Prostate gland (tissue), 2 donors: ENCODE data around the gene SPATA2.

ENCODE experiments used
- POLR2A ChIP-seq: fragments of 450-650 bp; IDR thresholded peaks from one replicate; pipeline ENCODE4 v1.6.1; 2016; ENCODE audit warnings: antibody characterized with exemption, mild to moderate bottlenecking
- TF ChIP-seq, protein P1 (sequence below), 4 experiments: fragments of 200-600 bp in 2 of 4; fragments of 450-650 bp in 2 of 4; sonication (generic) in 2 of 4; IDR thresholded peaks; 1 replicate in 3 of 4; 2 replicates in 1 of 4; pipeline ENCODE4 v1.5.1; 2016 to 2019; ENCODE audit warnings: antibody characterized with exemption in 4 of 4, mild to moderate bottlenecking in 2 of 4, moderate library complexity in 2 of 4

DNA sequence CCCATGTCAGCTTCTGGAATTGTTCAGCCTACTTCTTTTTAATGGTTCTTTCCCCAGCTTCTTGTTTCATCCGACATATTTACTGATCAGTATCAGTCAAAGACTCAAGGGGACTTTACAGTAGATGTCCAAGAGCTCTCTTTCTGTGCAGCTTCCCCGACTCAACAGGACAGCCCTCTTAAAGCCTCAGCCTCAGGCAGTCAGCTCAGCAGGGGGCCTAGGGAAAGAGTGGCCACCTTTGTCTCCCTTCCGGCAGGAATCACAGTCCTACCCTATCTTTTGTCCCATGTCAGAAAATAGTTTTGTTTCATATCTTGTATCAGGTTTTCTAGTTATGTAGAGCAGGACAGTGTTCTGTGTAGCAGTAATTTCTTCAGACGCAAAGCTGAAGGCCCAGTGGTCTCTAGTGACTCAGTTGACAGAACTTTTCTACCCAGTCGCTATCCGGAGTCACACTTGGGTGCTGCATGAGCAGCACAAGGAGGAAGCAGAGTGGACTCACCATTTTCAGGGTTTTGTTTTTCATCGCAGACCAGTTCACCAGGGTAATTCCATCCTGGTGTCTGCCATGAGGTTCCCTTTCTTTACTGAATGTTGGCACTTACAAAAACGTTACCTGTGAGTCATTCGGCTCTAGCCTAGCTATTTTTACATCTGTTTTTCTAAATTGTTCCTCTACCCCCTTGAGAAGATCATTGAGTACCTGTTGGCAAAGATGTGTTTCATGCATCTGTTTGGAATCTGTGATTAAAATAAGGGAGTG lies 47.7 kb downstream of the SPATA2 start:
- no peak for TF ChIP-seq POLR2A
- TF ChIP-seq, protein P1, sequence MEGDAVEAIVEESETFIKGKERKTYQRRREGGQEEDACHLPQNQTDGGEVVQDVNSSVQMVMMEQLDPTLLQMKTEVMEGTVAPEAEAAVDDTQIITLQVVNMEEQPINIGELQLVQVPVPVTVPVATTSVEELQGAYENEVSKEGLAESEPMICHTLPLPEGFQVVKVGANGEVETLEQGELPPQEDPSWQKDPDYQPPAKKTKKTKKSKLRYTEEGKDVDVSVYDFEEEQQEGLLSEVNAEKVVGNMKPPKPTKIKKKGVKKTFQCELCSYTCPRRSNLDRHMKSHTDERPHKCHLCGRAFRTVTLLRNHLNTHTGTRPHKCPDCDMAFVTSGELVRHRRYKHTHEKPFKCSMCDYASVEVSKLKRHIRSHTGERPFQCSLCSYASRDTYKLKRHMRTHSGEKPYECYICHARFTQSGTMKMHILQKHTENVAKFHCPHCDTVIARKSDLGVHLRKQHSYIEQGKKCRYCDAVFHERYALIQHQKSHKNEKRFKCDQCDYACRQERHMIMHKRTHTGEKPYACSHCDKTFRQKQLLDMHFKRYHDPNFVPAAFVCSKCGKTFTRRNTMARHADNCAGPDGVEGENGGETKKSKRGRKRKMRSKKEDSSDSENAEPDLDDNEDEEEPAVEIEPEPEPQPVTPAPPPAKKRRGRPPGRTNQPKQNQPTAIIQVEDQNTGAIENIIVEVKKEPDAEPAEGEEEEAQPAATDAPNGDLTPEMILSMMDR (IDR thresholded peaks at IDR 0.05), result no peak
